PC-3 (cell line): ENCODE measurements around the gene TMTC1. TPM values are rescaled to one million over a fixed set of nuclear protein-coding genes. Genes with fewer than 3 reads are reported as not detected.

ENCODE experiments used
- ATAC-seq: fragments of 200-7000 bp; cut with Tn5 transposase; 2 replicates; pipeline ENCODE4 v1.9.1; 2020; ENCODE audit warnings: mild to moderate bottlenecking, moderate library complexity
- BruUV-seq: library from RNA; stranded (reverse); fragments of 400-500 nt; replicated peaks from 2 replicates; lab custom pipeline; 2021; lab: Mats Ljungman, UMichigan
- CTCF ChIA-PET: fragments of 300-600 bp; sonication (Branson Sonifier 250); formaldehyde crosslinking; loops from one replicate; lab custom pipeline; 2022; ENCODE audit warnings: antibody characterized with exemption; lab: Charles Lee
- POLR2A ChIA-PET: fragments of 300-600 bp; sonication (Branson Sonifier 250); formaldehyde crosslinking; loops from one replicate; lab custom pipeline; 2022; ENCODE audit warnings: antibody characterized with exemption; ENCODE audit not compliant: unreplicated experiment; lab: Charles Lee
- DNase-seq: peaks from one replicate; pipeline ENCODE4 v3.0.0-alpha.2; 2015
- H2AFZ ChIP-seq: fragments of 300-600 bp; sonication (generic); 2 replicates; pipeline ENCODE4 v1.6.0; 2016; ENCODE audit warnings: antibody characterized with exemption, low read length
- H3F3A ChIP-seq: fragments of 300-600 bp; sonication (generic); one replicate; pipeline ENCODE4 v1.6.0; 2017; ENCODE audit warnings: antibody characterized with exemption, low read length, control low read depth, mild to moderate bottlenecking; ENCODE audit not compliant: unreplicated experiment
- H3K27ac ChIP-seq: fragments of 300-600 bp; sonication (generic); 2 replicates; pipeline ENCODE4 v1.5.1; 2016; ENCODE audit warnings: mild to moderate bottlenecking, low read length
- H3K27me3 ChIP-seq: fragments of 300-600 bp; sonication (generic); 2 replicates; pipeline ENCODE4 v1.6.1; 2016; ENCODE audit warnings: low read length, mixed read lengths
- H3K36me3 ChIP-seq: fragments of 300-600 bp; sonication (generic); 2 replicates; pipeline ENCODE4 v1.6.1; 2016; ENCODE audit warnings: low read depth, mixed run types, low read length, mixed read lengths
- H3K4me1 ChIP-seq: fragments of 300-600 bp; sonication (generic); 2 replicates; pipeline ENCODE4 v1.5.1; 2016; ENCODE audit warnings: low read length; ENCODE audit not compliant: insufficient read depth
- H3K4me2 ChIP-seq: fragments of 300-600 bp; sonication (generic); 2 replicates; pipeline ENCODE4 v1.6.0; 2016; ENCODE audit warnings: low read length
- H3K4me3 ChIP-seq: fragments of 300-600 bp; sonication (generic); 2 replicates; pipeline ENCODE4 v1.5.1; 2016; ENCODE audit warnings: mild to moderate bottlenecking, low read length, mixed read lengths
- H3K79me2 ChIP-seq: fragments of 300-600 bp; sonication (generic); 2 replicates; pipeline ENCODE4 v1.6.1; 2017; ENCODE audit warnings: low read length, mixed read lengths
- H3K9ac ChIP-seq: fragments of 300-600 bp; sonication (generic); 2 replicates; pipeline ENCODE4 v1.6.0; 2016; ENCODE audit warnings: mild to moderate bottlenecking, low read length
- H3K9me2 ChIP-seq: fragments of 300-600 bp; sonication (generic); replicated peaks from 2 replicates; pipeline ENCODE4 v1.6.1; 2016; ENCODE audit warnings: mixed run types, low read length, mixed read lengths
- H3K9me3 ChIP-seq: fragments of 300-600 bp; sonication (generic); 2 replicates; pipeline ENCODE4 v1.6.1; 2016; ENCODE audit warnings: low read length, mixed read lengths
- H4K20me1 ChIP-seq: fragments of 300-600 bp; sonication (generic); 2 replicates; pipeline ENCODE4 v1.6.1; 2016; ENCODE audit warnings: low read length, mixed read lengths
- EZH2 ChIP-seq: fragments of 300-600 bp; sonication (generic); IDR thresholded peaks from one replicate; pipeline ENCODE4 v1.6.1; 2017; ENCODE audit warnings: antibody characterized with exemption, mild to moderate bottlenecking, low read length; ENCODE audit not compliant: unreplicated experiment
- EZH2phosphoT487 ChIP-seq: fragments of 300-600 bp; sonication (generic); IDR thresholded peaks from 2 replicates; pipeline ENCODE4 v1.6.1; 2018; ENCODE audit warnings: mild to moderate bottlenecking, antibody characterized with exemption, low read length, borderline replicate concordance
- intact Hi-C: fragments of 100-400 bp; cut with micrococcal nuclease; formaldehyde crosslinking; loops from 2 replicates; pipeline ENCODE4 v1.9.0; 2023
- total RNA-seq: library from RNA; depleted of rRNA; stranded (reverse); fragments of >200 nt; gene quantifications from 2 replicates; pipeline ENCODE4 v1.2.3, GENCODE V29; 2014
- TF ChIP-seq, protein P1 (sequence below): fragments of 300-600 bp; sonication (generic); conservative IDR thresholded peaks from 2 replicates; pipeline ENCODE4 v1.5.1; 2017; ENCODE audit warnings: antibody characterized with exemption, low read depth, mild to moderate bottlenecking, low read length

Gene TMTC1
- total RNA-seq, 1 experiment from 2014 or later, result 5.8 TPM

DNA sequence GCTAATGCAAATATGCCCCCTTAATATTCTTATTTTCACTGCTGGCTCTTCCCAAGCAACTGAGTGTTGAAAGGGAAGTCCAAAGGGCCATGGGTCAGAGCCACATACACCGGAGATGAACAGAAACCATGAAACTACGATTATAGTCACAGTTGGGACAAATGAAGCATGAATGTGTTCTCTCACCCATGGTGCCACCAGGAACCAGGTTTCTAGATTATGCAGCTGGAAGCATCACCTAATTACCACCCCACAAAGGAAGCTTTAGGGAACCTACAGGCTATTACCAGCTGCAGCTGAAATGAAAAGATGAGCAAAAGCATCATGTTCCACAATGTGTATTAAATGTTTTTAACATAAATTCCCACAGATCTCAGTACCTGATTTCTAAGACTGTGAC lies 15.4 kb downstream of the TMTC1 start:
- 0 out of 2 replicates have a peak, but pooled peaks cover 6% of the 10 kb centered on the region for H3K4me1 ChIP-seq
- no peaks in the 10 kb centered on the region for H3F3A ChIP-seq
- no peaks in the 10 kb centered on the region for H3K27me3 ChIP-seq
- no peaks in the 10 kb centered on the region for H3K79me2 ChIP-seq
- H3K4me3 ChIP-seq, result no peak overlapping the region
- no peak for ATAC-seq
- no peak for TF ChIP-seq EZH2
- TF ChIP-seq EZH2phosphoT487, result no peak
- TF ChIP-seq, protein P1, sequence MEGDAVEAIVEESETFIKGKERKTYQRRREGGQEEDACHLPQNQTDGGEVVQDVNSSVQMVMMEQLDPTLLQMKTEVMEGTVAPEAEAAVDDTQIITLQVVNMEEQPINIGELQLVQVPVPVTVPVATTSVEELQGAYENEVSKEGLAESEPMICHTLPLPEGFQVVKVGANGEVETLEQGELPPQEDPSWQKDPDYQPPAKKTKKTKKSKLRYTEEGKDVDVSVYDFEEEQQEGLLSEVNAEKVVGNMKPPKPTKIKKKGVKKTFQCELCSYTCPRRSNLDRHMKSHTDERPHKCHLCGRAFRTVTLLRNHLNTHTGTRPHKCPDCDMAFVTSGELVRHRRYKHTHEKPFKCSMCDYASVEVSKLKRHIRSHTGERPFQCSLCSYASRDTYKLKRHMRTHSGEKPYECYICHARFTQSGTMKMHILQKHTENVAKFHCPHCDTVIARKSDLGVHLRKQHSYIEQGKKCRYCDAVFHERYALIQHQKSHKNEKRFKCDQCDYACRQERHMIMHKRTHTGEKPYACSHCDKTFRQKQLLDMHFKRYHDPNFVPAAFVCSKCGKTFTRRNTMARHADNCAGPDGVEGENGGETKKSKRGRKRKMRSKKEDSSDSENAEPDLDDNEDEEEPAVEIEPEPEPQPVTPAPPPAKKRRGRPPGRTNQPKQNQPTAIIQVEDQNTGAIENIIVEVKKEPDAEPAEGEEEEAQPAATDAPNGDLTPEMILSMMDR, result no peak
- H2AFZ ChIP-seq, result no peak overlapping the region
- H3K4me2 ChIP-seq, result no peak overlapping the region
- no peak for DNase-seq
- intact Hi-C loops, result no loop called here
- CTCF ChIA-PET, result no interaction called here
- no peaks in the 10 kb centered on the region for H3K9me3 ChIP-seq
- POLR2A ChIA-PET, result no interaction called here
- BruUV-seq, result no TSS peak
- H3K9me2 ChIP-seq, result no peaks in the 10 kb centered on the region
- H3K27ac ChIP-seq, result no peak overlapping the region
- no peak overlapping the region for H3K9ac ChIP-seq
- no peaks in the 10 kb centered on the region for H3K36me3 ChIP-seq
- no peaks in the 10 kb centered on the region for H4K20me1 ChIP-seq

DNA sequence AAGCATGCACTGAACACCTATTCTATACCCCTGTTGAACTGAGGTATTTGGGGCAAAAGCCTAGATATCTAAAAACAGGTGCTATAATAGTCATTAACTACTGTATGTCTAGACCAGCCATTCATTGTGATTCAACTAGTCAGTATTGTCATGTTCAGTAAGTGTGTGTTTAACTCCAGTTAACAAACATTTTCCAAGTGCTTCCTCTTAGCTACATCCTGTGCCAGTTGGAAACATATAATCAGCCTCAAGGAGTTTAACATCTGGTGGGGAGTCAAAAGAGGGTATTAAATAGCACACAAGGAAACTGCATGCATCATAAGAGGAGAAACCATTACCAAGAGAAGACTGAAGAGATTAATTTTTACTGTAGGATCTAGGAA lies 20.4 kb downstream of the TMTC1 start:
- H3K27ac ChIP-seq, result no peak overlapping the region
- H3K27me3 ChIP-seq, result no peaks in the 10 kb centered on the region
- CTCF ChIA-PET, result no interaction called here
- no peaks in the 10 kb centered on the region for H3K79me2 ChIP-seq
- H3K4me1 ChIP-seq, result no peaks in the 10 kb centered on the region
- ATAC-seq, result no peak
- H3K4me3 ChIP-seq, result no peak overlapping the region
- H3K9me3 ChIP-seq, result no peaks in the 10 kb centered on the region
- H4K20me1 ChIP-seq, result no peaks in the 10 kb centered on the region
- no peak overlapping the region for H3K4me2 ChIP-seq
- no peaks in the 10 kb centered on the region for H3K9me2 ChIP-seq
- TF ChIP-seq, protein P1, result no peak
- TF ChIP-seq EZH2 (no peak), EZH2phosphoT487 (no peak)
- BruUV-seq, result no TSS peak
- H3K36me3 ChIP-seq, result no peaks in the 10 kb centered on the region
- POLR2A ChIA-PET, result no interaction called here
- H2AFZ ChIP-seq, result no peak overlapping the region
- intact Hi-C loops, result no loop called here
- no peak overlapping the region for H3K9ac ChIP-seq
- H3F3A ChIP-seq, result no peaks in the 10 kb centered on the region
- no peak for DNase-seq

DNA sequence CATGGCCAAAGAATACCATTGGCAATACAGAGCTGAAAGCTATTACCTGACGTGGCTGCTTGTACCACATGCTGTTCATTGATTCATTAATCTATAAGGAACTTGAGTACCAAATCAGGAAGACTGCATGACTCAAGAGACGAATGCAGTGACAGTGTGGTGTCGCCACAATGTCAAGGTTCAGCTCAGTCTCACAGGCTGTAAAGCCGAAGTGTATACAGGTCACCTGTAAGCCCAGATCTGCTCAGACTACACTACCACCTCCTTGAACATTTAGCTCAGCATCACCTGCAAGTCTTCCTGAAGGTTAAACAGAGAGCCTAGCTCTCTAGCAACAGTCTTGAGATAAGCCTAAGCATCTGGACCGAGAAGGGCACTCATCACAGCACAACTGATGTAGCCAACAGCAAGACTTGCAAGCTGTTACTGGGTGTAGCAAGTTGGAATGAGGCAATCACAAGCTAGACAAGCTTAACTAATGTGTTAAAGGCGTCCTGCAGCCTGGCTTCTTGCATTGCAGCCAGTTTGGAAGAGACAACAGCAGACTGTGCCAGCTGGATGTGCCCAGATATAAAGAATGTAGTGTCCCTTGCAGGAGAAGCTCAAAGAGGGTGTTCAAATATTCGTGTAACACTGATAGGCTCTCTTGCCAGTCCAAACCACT lies 21.0 kb downstream of the TMTC1 start:
- Histone ChIP-seq H3K4me3 (no peak overlapping the region), H3K27me3 (no peaks in the 10 kb centered on the region), H3K36me3 (no peaks in the 10 kb centered on the region), H3F3A (no peaks in the 10 kb centered on the region), H2AFZ (no peak overlapping the region), H3K4me1 (no peaks in the 10 kb centered on the region), H3K9me2 (no peaks in the 10 kb centered on the region), H3K79me2 (no peaks in the 10 kb centered on the region), H3K9me3 (no peaks in the 10 kb centered on the region), H4K20me1 (no peaks in the 10 kb centered on the region), H3K9ac (no peak overlapping the region), H3K27ac (no peak overlapping the region), H3K4me2 (no peak overlapping the region)
- TF ChIP-seq EZH2phosphoT487 (no peak), EZH2 (no peak)
- TF ChIP-seq, protein P1, result no peak
- POLR2A ChIA-PET, result interaction anchor here (0.6 kb wide), 1 partner anchor 96 kb away, joined by 9 read pairs; no protein-coding TSS in a partner anchor
- ATAC-seq (no peak), DNase-seq (no peak)
- BruUV-seq, result no TSS peak
- CTCF ChIA-PET, result no interaction called here
- intact Hi-C loops, result no loop called here
